ENCODE results near the gene IDI2. TPM values are rescaled to one million over a fixed set of nuclear protein-coding genes. Genes with fewer than 3 reads are reported as not detected.

Gene IDI2
- total RNA-seq, 2 experiments from 2014 or later = not detected

- no peak for DNase-seq
- H3K27me3 Mint-ChIP-seq = no peaks in the 10 kb centered on the region
- ATAC-seq (ENCODE audit: low read depth) = no peak
- POLR2A ChIA-PET = no interaction called here
- no peaks in the 10 kb centered on the region for H3K4me1 Mint-ChIP-seq
- no peak overlapping the region for H3K4me3 Mint-ChIP-seq
- H3K9me3 Mint-ChIP-seq = peaks cover 23% of the 10 kb centered on the region
- H3K36me3 Mint-ChIP-seq = peaks cover 24% of the 10 kb centered on the region
- H3K27ac Mint-ChIP-seq = no peak overlapping the region
Measured at GRCh38 chr10:980468-981093, 45.1 kb downstream of the IDI2 start.

GRCh38 chr10:978826-979421 lies 46.7 kb downstream of the IDI2 start:
- Mint-ChIP-seq H3K27me3 (no peaks in the 10 kb centered on the region), H3K4me1 (no peaks in the 10 kb centered on the region), H3K9me3 (peaks cover 23% of the 10 kb centered on the region), H3K27ac (no peak overlapping the region), H3K36me3 (peaks cover 24% of the 10 kb centered on the region), H3K4me3 (no peak overlapping the region)
- DNase-seq (no peak), ATAC-seq (ENCODE audit: low read depth) (no peak)
- POLR2A ChIA-PET = no interaction called here

GRCh38 chr10:976316-976715 lies 49.3 kb downstream of the IDI2 start:
- H3K9me3 Mint-ChIP-seq = peaks cover 23% of the 10 kb centered on the region
- H3K36me3 Mint-ChIP-seq = peaks cover 22% of the 10 kb centered on the region
- DNase-seq (no peak), ATAC-seq (ENCODE audit: low read depth) (no peak)
- POLR2A ChIA-PET = no interaction called here
- H3K27me3 Mint-ChIP-seq = no peaks in the 10 kb centered on the region
- no peaks in the 10 kb centered on the region for H3K4me1 Mint-ChIP-seq
- no peak overlapping the region for H3K4me3 Mint-ChIP-seq
- no peak overlapping the region for H3K27ac Mint-ChIP-seq

- Mint-ChIP-seq H3K36me3 (peaks cover 15% of the 10 kb centered on the region), H3K27me3 (peaks cover 4% of the 10 kb centered on the region), H3K9me3 (peaks cover 16% of the 10 kb centered on the region), H3K27ac (no peak overlapping the region), H3K4me1 (peaks cover 1% of the 10 kb centered on the region), H3K4me3 (no peak overlapping the region)
- no peak for DNase-seq
- POLR2A ChIA-PET = no interaction called here
- no peak for ATAC-seq (ENCODE audit: low read depth)
Measured at GRCh38 chr10:974785-975074, 50.9 kb downstream of the IDI2 start.

- Mint-ChIP-seq H3K9me3 (peaks cover 13% of the 10 kb centered on the region), H3K27me3 (peaks cover 10% of the 10 kb centered on the region), H3K36me3 (peaks cover 12% of the 10 kb centered on the region), H3K27ac (no peak overlapping the region), H3K4me3 (no peak overlapping the region), H3K4me1 (peaks cover 1% of the 10 kb centered on the region)
- POLR2A ChIA-PET = no interaction called here
- ATAC-seq (ENCODE audit: low read depth) (no peak), DNase-seq (no peak)
Measured at GRCh38 chr10:974038-974784, 51.4 kb downstream of the IDI2 start.

- Mint-ChIP-seq H3K4me3 (no peak overlapping the region), H3K36me3 (peaks cover 5% of the 10 kb centered on the region), H3K27ac (no peak overlapping the region), H3K27me3 (peaks cover 19% of the 10 kb centered on the region), H3K4me1 (peaks cover 4% of the 10 kb centered on the region), H3K9me3 (peaks cover 7% of the 10 kb centered on the region)
- ATAC-seq (ENCODE audit: low read depth) (no peak), DNase-seq (no peak)
- POLR2A ChIA-PET = no interaction called here
Measured at GRCh38 chr10:972763-973162, 52.9 kb downstream of the IDI2 start.

GRCh38 chr10:971613-972012 lies 54.0 kb downstream of the IDI2 start:
- peaks cover 2% of the 10 kb centered on the region for H3K36me3 Mint-ChIP-seq
- POLR2A ChIA-PET = no interaction called here
- H3K27me3 Mint-ChIP-seq = peaks cover 19% of the 10 kb centered on the region

GRCh38 chr10:971150-971542 lies 54.5 kb downstream of the IDI2 start:
- POLR2A ChIA-PET = no interaction called here
- peaks cover 19% of the 10 kb centered on the region for H3K27me3 Mint-ChIP-seq
- DNase-seq (no peak), ATAC-seq (ENCODE audit: low read depth) (no peak)
- no peak overlapping the region for H3K27ac Mint-ChIP-seq
- H3K4me3 Mint-ChIP-seq = no peak overlapping the region
- H3K9me3 Mint-ChIP-seq = peaks cover 1% of the 10 kb centered on the region
- no peaks in the 10 kb centered on the region for H3K36me3 Mint-ChIP-seq
- peaks cover 7% of the 10 kb centered on the region for H3K4me1 Mint-ChIP-seq

More at GRCh38 chr10:971613-972012, 54.0 kb downstream of the IDI2 start:
- DNase-seq (no peak), ATAC-seq (ENCODE audit: low read depth) (no peak)
- H3K27ac Mint-ChIP-seq = no peak overlapping the region
- peaks cover 5% of the 10 kb centered on the region for H3K9me3 Mint-ChIP-seq
- peaks cover 7% of the 10 kb centered on the region for H3K4me1 Mint-ChIP-seq
- no peak overlapping the region for H3K4me3 Mint-ChIP-seq

GRCh38 chr10:970311-971149 lies 55.1 kb downstream of the IDI2 start:
- no peak for ATAC-seq (ENCODE audit: low read depth)

GRCh38 chr10:969473-970150 lies 56.0 kb downstream of the IDI2 start:
- ATAC-seq (ENCODE audit: low read depth) (no peak), DNase-seq (no peak)
- H3K4me3 Mint-ChIP-seq = no peak overlapping the region
- H3K4me1 Mint-ChIP-seq = peaks cover 7% of the 10 kb centered on the region
- peaks cover 26% of the 10 kb centered on the region for H3K27me3 Mint-ChIP-seq
- H3K9me3 Mint-ChIP-seq = peaks cover 1% of the 10 kb centered on the region
- no peaks in the 10 kb centered on the region for H3K36me3 Mint-ChIP-seq
- POLR2A ChIA-PET = no interaction called here
- no peak overlapping the region for H3K27ac Mint-ChIP-seq

More at GRCh38 chr10:970311-971149, 55.1 kb downstream of the IDI2 start:
- H3K4me3 Mint-ChIP-seq = no peak overlapping the region
- H3K4me1 Mint-ChIP-seq = peaks cover 7% of the 10 kb centered on the region
- no peak overlapping the region for H3K27ac Mint-ChIP-seq
- H3K36me3 Mint-ChIP-seq = no peaks in the 10 kb centered on the region
- POLR2A ChIA-PET = interaction anchor here (0.7 kb wide), 1 partner anchor 11 kb away, joined by 3 read pairs; no protein-coding TSS in a partner anchor
- peaks cover 1% of the 10 kb centered on the region for H3K9me3 Mint-ChIP-seq
- no peak for DNase-seq
- H3K27me3 Mint-ChIP-seq = peaks cover 23% of the 10 kb centered on the region
